Stomach (tissue), 9 donors: Measurements from ENCODE around the gene RPP14. TPM values are rescaled to one million over a fixed set of nuclear protein-coding genes. Genes with fewer than 3 reads are reported as not detected.
"Not testable (repeated sequence)": the region's sequence is repeated elsewhere in the genome, so short reads cannot be mapped to it uniquely, and the experiment has no call there.

Source experiments
- DNase-seq, 2 donors: peaks; one replicate each; pipeline versions ENCODE4 v3.0.0 to v3.0.0-alpha.2; 2013 to 2019
- H3K27ac ChIP-seq, 5 donors: fragments of 200-600 bp in 4 of 5; sonication (generic) in 4 of 5; one replicate each; pipeline ENCODE4 v1.5.1; 2013 to 2019; ENCODE audit warnings: mild to moderate bottlenecking in 1 of 5, moderate library complexity in 1 of 5
- H3K27me3 ChIP-seq, 3 donors: fragments of 200-600 bp; sonication (generic); one replicate each; pipeline ENCODE4 v1.5.1; 2017 to 2019; ENCODE audit warnings: mixed run types in 1 of 3
- H3K36me3 ChIP-seq, 4 donors: fragments of 200-600 bp; sonication (generic); 1 replicate in 3 of 4; 2 replicates in 1 of 4; pipeline ENCODE4 v1.5.1; 2016 to 2019
- H3K4me1 ChIP-seq, 4 donors: fragments of 200-600 bp; sonication (generic); one replicate each; pipeline ENCODE4 v1.5.1; 2016 to 2019
- H3K4me3 ChIP-seq, 4 donors: fragments of 200-600 bp; sonication (generic) in 3 of 4; one replicate each; pipeline ENCODE4 v1.5.1; 2016 to 2019; ENCODE audit warnings: mild to moderate bottlenecking in 1 of 4
- H3K9me3 ChIP-seq, 4 donors: fragments of 200-600 bp; sonication (generic); one replicate each; pipeline ENCODE4 v1.5.1; 2016 to 2019
- EP300 ChIP-seq: sonication (generic); formaldehyde crosslinking; IDR thresholded peaks from one replicate; pipeline ENCODE4 v1.6.1; 2017; ENCODE audit warnings: antibody characterized with exemption
- POLR2A ChIP-seq, 4 donors: fragments of 450-650 bp; IDR thresholded peaks; one replicate each; pipeline ENCODE4 v1.6.1; 2016; ENCODE audit warnings: antibody characterized with exemption in 4 of 4, control low read depth in 2 of 4, mild to moderate bottlenecking in 1 of 4, moderate library complexity in 1 of 4
- POLR2AphosphoS5 ChIP-seq, 3 donors: sonication (generic); formaldehyde crosslinking; IDR thresholded peaks; one replicate each; pipeline ENCODE4 v1.6.1; 2016; ENCODE audit warnings: antibody characterized with exemption in 3 of 3
- WGBS, 5 donors: extraction: QIAGEN DNeasy Blood & Tissue Kit in 3 of 5; methylation state at CpG; one replicate each; pipeline versions ENCODE4 v1.1.5 to v1.1.7; 2013 to 2018; 5-methylcytosine and 5-hydroxymethylcytosine counted together
- intact Hi-C: fragments of 100-400 bp; cut with DNase I; formaldehyde crosslinking; loops from one replicate; pipeline ENCODE4 v1.15.1; 2023; ENCODE audit warnings: low total_unique reads
- polyA plus RNA-seq, 3 donors: library from polyadenylated mRNA; stranded (reverse); fragments of 200-250 nt; gene quantifications; one replicate each; pipeline ENCODE4 v1.2.3, GENCODE V29; 2013
- total RNA-seq, 5 donors: library from RNA; depleted of rRNA; stranded (reverse); fragments of >200 nt; gene quantifications; one replicate each; pipeline versions ENCODE4 v1.1.0 to v1.2.3, GENCODE V29; 2014 to 2016
- TF ChIP-seq, protein P1 (sequence below), 7 experiments: fragments of 450-650 bp in 4 of 7; fragments of 200-600 bp in 3 of 7; sonication (generic) in 3 of 7; IDR thresholded peaks; one replicate each; pipeline ENCODE4 v1.5.1; 2016 to 2019; ENCODE audit warnings: antibody characterized with exemption in 7 of 7, control low read depth in 2 of 7, mild to moderate bottlenecking in 1 of 7
- donor health status: healthy with polysubstance abuse.
- donor health status: Bipolar disorder and iron deficiency.
- donor health status: healthy.

The RPP14 gene
- total and polyA plus RNA-seq, 8 donors = 4.1 to 23.5 (median 9.9) TPM

GRCh38 chr3:58288011-58288728 lies 17.9 kb upstream of the RPP14 start:
- no peak for TF ChIP-seq EP300
- no peak for TF ChIP-seq POLR2A (IDR thresholded peaks at IDR 0.05)
- no peak for TF ChIP-seq POLR2AphosphoS5 (IDR thresholded peaks at IDR 0.05)
- TF ChIP-seq, protein P1, sequence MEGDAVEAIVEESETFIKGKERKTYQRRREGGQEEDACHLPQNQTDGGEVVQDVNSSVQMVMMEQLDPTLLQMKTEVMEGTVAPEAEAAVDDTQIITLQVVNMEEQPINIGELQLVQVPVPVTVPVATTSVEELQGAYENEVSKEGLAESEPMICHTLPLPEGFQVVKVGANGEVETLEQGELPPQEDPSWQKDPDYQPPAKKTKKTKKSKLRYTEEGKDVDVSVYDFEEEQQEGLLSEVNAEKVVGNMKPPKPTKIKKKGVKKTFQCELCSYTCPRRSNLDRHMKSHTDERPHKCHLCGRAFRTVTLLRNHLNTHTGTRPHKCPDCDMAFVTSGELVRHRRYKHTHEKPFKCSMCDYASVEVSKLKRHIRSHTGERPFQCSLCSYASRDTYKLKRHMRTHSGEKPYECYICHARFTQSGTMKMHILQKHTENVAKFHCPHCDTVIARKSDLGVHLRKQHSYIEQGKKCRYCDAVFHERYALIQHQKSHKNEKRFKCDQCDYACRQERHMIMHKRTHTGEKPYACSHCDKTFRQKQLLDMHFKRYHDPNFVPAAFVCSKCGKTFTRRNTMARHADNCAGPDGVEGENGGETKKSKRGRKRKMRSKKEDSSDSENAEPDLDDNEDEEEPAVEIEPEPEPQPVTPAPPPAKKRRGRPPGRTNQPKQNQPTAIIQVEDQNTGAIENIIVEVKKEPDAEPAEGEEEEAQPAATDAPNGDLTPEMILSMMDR (IDR thresholded peaks at IDR 0.05) = no peak
- Histone ChIP-seq H3K27ac (no peak overlapping the region), H3K27me3 (no peaks in the 10 kb centered on the region), H3K36me3 (peaks cover 5 to 54% (median 45%) of the 10 kb centered on the region in 4 donors), H3K4me3 (no peak overlapping the region), H3K4me1 (no peaks in the 10 kb centered on the region), H3K9me3 (no peaks in the 10 kb centered on the region)
- WGBS, 5 donors = 81 to 85% (median 82%) methylated on average over 4 of the region's 4 CpGs
- intact Hi-C loops = no loop called here
- DNase-seq = no peak

- H3K4me3 ChIP-seq, DNase-seq, H3K27me3 ChIP-seq, intact Hi-C loops, H3K4me1 ChIP-seq, H3K9me3 ChIP-seq, H3K27ac ChIP-seq: not testable (repeated sequence)
- WGBS, 5 donors = 81 to 98% (median 95%) methylated on average over 3 to 4 of the region's 4 CpGs
- H3K36me3 ChIP-seq = peaks cover 5 to 60% (median 47%) of the 10 kb centered on the region in 4 donors
Measured at GRCh38 chr3:58288964-58289613, 17.0 kb upstream of the RPP14 start.

- H3K36me3 ChIP-seq = peaks cover 5 to 49% (median 36%) of the 10 kb centered on the region in 4 donors
- H3K27ac ChIP-seq, H3K4me1 ChIP-seq, H3K27me3 ChIP-seq, H3K4me3 ChIP-seq, DNase-seq, H3K9me3 ChIP-seq: not testable (repeated sequence)
- WGBS, 5 donors = 97 to 98% (median 97%) methylated on average over 6 to 25 of the region's 33 CpGs; no CpG with 5 or more reads in 1 of the 5 donors
- intact Hi-C loops = loop anchor here (10.0 kb wide), 1 partner anchor 56 kb away; the partner anchor contains the start of gene ABHD6
Measured at GRCh38 chr3:58290446-58290845, 15.6 kb upstream of the RPP14 start.

DNA sequence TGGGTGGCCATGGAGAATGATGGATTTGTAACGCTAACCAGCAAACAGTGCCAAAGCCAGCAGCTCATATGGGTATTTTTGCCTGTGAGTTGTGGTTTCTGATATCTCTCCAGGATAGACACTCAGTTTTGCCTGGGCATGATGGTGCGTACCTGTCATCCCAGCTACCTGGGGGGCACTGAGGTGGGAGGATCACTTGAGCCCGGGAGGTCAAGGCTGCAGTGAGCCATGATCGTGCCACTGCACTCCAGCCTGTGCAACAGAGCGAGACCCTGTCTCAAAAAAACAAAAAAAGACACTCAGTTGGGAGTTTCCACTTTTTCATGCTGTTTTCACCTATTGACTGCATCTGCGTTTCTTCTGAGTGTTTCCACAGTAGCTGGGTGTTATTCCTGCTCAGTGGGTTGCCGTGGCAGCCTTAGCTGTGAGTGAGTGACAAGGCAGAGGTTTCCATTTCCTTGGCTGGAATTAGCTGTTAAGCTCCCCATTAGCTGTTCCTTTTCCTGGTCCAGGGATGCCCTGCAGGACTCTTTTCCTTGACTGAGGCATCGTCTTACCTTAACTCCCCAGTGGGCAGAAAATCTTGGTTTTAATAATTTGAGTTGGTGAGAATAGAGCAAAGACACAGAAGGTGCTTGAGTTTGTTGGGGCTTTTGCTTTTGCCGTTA lies 14.2 kb upstream of the RPP14 start:
- Histone ChIP-seq H3K4me3 (no peak overlapping the region), H3K27ac (no peak overlapping the region), H3K4me1 (no peaks in the 10 kb centered on the region), H3K36me3 (peaks cover 5 to 38% (median 24%) of the 10 kb centered on the region in 4 donors), H3K9me3 (no peaks in the 10 kb centered on the region), H3K27me3 (no peaks in the 10 kb centered on the region)
- WGBS, 5 donors = 80 to 93% (median 83%) methylated on average over 9 of the region's 9 CpGs
- no peak for DNase-seq
- intact Hi-C loops = loop anchor here (10.0 kb wide), 1 partner anchor 57 kb away; the partner anchor contains the start of gene ABHD6
- no peak for TF ChIP-seq EP300

- H3K4me3 ChIP-seq = no peak overlapping the region
- no peak for DNase-seq
- peaks cover 5 to 27% (median 14%) of the 10 kb centered on the region in 4 donors for H3K36me3 ChIP-seq
- WGBS, 5 donors = 82 to 92% (median 92%) methylated on average over 10 of the region's 10 CpGs
- H3K4me1 ChIP-seq = no peaks in the 10 kb centered on the region
- no peak for TF ChIP-seq POLR2A (IDR thresholded peaks at IDR 0.05)
- TF ChIP-seq EP300 = no peak
- TF ChIP-seq, protein P1 (IDR thresholded peaks at IDR 0.05) = no peak
- no peak for TF ChIP-seq POLR2AphosphoS5 (IDR thresholded peaks at IDR 0.05)
- H3K27me3 ChIP-seq = no peaks in the 10 kb centered on the region
- H3K9me3 ChIP-seq = no peaks in the 10 kb centered on the region
- intact Hi-C loops = loop anchor here (10.0 kb wide), 1 partner anchor 58 kb away; the partner anchor contains the start of gene ABHD6
- no peak overlapping the region for H3K27ac ChIP-seq
Measured at GRCh38 chr3:58292866-58293265, 13.2 kb upstream of the RPP14 start.
